Liver (tissue), 10 donors: ENCODE data around the gene RCL1. TPM values are rescaled to one million over a fixed set of nuclear protein-coding genes. Genes with fewer than 3 reads are reported as not detected.
A peak's percentile ranks its signal among the peaks of the same experiment; 100 is the strongest.

Source experiments
- DNase-seq: peaks from one replicate; pipeline ENCODE4 v3.0.0-alpha.2; 2017; ENCODE audit warnings: low spot score
- H3K27ac ChIP-seq, 2 donors: one replicate each; pipeline ENCODE4 v1.7.0; 2013; ENCODE audit warnings: inconsistent platforms in 2 of 2, low read length in 2 of 2, control low read depth in 1 of 2, low read depth in 1 of 2, mild to moderate bottlenecking in 1 of 2
- H3K27me3 ChIP-seq, 4 donors: one replicate each; pipeline versions ENCODE4 v1.6.1 to v1.7.0; 2013; ENCODE audit warnings: low read length in 3 of 4, inconsistent platforms in 1 of 4, mild to moderate bottlenecking in 1 of 4, moderate library complexity in 1 of 4; ENCODE audit not compliant: control insufficient read depth in 4 of 4, insufficient read depth in 4 of 4
- H3K36me3 ChIP-seq, 4 donors: one replicate each; pipeline versions ENCODE4 v1.6.1 to v1.7.0; 2013; ENCODE audit warnings: low read length in 3 of 4, mild to moderate bottlenecking in 3 of 4, low read depth in 1 of 4, moderate library complexity in 1 of 4; ENCODE audit not compliant: control insufficient read depth in 4 of 4, insufficient read depth in 3 of 4
- H3K4me1 ChIP-seq, 4 donors: one replicate each; pipeline versions ENCODE4 v1.6.1 to v1.7.0; 2013; ENCODE audit warnings: low read length in 3 of 4, mild to moderate bottlenecking in 3 of 4, moderate library complexity in 1 of 4; ENCODE audit not compliant: control insufficient read depth in 4 of 4, insufficient read depth in 4 of 4
- H3K4me3 ChIP-seq, 3 donors: one replicate each; pipeline versions ENCODE4 v1.6.1 to v1.7.0; 2013; ENCODE audit warnings: low read length in 3 of 3, control low read depth in 1 of 3, low read depth in 1 of 3, mild to moderate bottlenecking in 1 of 3
- H3K9ac ChIP-seq, 2 donors: one replicate each; pipeline ENCODE4 v1.7.0; 2013; ENCODE audit warnings: low read length in 2 of 2, mild to moderate bottlenecking in 2 of 2, moderate library complexity in 2 of 2, control low read depth in 1 of 2, low read depth in 1 of 2
- H3K9me3 ChIP-seq, 4 donors: one replicate each; pipeline versions ENCODE4 v1.6.1 to v1.7.0; 2013; ENCODE audit warnings: low read length in 3 of 4; ENCODE audit not compliant: control insufficient read depth in 4 of 4
- EGR1 ChIP-seq, 2 donors: IDR thresholded peaks; 2 replicates each; pipeline ENCODE4 v1.6.1; 2016 to 2018; ENCODE audit warnings: antibody characterized with exemption in 2 of 2, low read depth in 2 of 2
- FOXA1 ChIP-seq: IDR thresholded peaks from 2 replicates; pipeline ENCODE4 v1.6.1; 2016; ENCODE audit warnings: antibody characterized with exemption
- FOXA2 ChIP-seq: IDR thresholded peaks from 2 replicates; pipeline ENCODE4 v1.6.1; 2016; ENCODE audit warnings: antibody characterized with exemption
- JUND ChIP-seq, 2 donors: IDR thresholded peaks; 2 replicates each; pipeline ENCODE4 v1.6.1; 2016; ENCODE audit warnings: antibody characterized with exemption in 2 of 2
- NR2F2 ChIP-seq: IDR thresholded peaks from 2 replicates; pipeline ENCODE4 v1.6.1; 2016; ENCODE audit warnings: antibody characterized with exemption
- RAD21 ChIP-seq, 2 donors: IDR thresholded peaks; 2 replicates each; pipeline ENCODE4 v1.6.1; 2016; ENCODE audit warnings: antibody characterized with exemption in 2 of 2, mild to moderate bottlenecking in 2 of 2
- SP1 ChIP-seq: IDR thresholded peaks from 2 replicates; pipeline ENCODE4 v1.6.1; 2018; ENCODE audit warnings: antibody characterized with exemption, mild to moderate bottlenecking
- TAF1 ChIP-seq: conservative IDR thresholded peaks from 2 replicates; pipeline ENCODE4 v1.6.1; 2016; ENCODE audit warnings: antibody characterized with exemption, mild to moderate bottlenecking
- YY1 ChIP-seq: IDR thresholded peaks from 2 replicates; pipeline ENCODE4 v1.6.1; 2016; ENCODE audit warnings: antibody characterized with exemption, mild to moderate bottlenecking
- WGBS: extraction: QIAGEN DNeasy Blood & Tissue Kit; methylation state at CpG from one replicate; pipeline ENCODE4 v1.1.7; 2013; 5-methylcytosine and 5-hydroxymethylcytosine counted together
- polyA plus RNA-seq, 2 donors: library from polyadenylated mRNA; stranded (reverse) in 1 of 2; unstranded in 1 of 2; fragments of 200-250 nt in 1 of 2; fragments of >200 nt in 1 of 2; fragmentation: Nextera tagmentation in 1 of 2; extraction: Ambion mirVana in 1 of 2; gene quantifications; one replicate each; pipeline versions ENCODE4 v1.2.1 to v1.2.3, GENCODE V29; 2013 to 2015
- small RNA-seq: library from RNA; depleted of rRNA; stranded (forward); fragments of <200 nt; gene quantifications from one replicate; pipeline ENCODE3, GENCODE V24; 2014
- total RNA-seq, 2 donors: library from RNA; depleted of rRNA; stranded (reverse); fragments of >200 nt; gene quantifications; one replicate each; pipeline ENCODE4 v1.2.3, GENCODE V29; 2014
- TF ChIP-seq, protein P1 (sequence below): fragments of 150-350 bp; IDR thresholded peaks from 2 replicates; pipeline ENCODE4 v1.5.1; 2017; ENCODE audit warnings: improper control_type of control experiment, low read depth, low read length; ENCODE audit not compliant: missing input control
- TF ChIP-seq, protein P2 (sequence below): IDR thresholded peaks from 2 replicates; pipeline ENCODE4 v1.6.1; 2016; ENCODE audit warnings: antibody characterized with exemption
- TF ChIP-seq, protein P3 (sequence below): IDR thresholded peaks from 2 replicates; pipeline ENCODE4 v1.6.1; 2016; ENCODE audit warnings: antibody characterized with exemption, mild to moderate bottlenecking
- TF ChIP-seq, protein P4 (sequence below): IDR thresholded peaks from 2 replicates; pipeline ENCODE4 v1.6.1; 2016; ENCODE audit warnings: antibody characterized with exemption
- donor health status: healthy.
- donor health status: healthy.
- donor health status: healthy.
- donor health status: healthy.
- donor health status: healthy.

Gene RCL1
- total and polyA plus RNA-seq, 4 donors: 52.2 to 121 (median 86.8) TPM

DNA sequence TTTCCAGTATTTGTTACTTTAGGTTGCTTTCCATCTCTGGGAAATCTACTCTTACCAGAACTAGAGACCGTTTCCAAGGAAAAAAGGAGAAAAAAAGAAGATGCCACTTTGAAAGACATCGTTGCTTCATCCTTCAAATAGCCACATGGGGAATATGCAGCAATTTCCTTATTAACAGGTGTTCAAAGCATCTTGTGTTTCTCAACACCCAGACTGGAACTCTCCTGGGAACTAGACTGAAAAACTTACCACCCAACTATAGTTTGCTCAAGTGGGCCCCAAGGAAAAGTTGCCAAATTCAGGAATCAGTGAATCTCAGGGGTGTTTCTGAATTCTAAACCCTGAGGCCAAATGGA, 112.4 kb downstream of the RCL1 start:
- no peak for DNase-seq
- Histone ChIP-seq H3K4me3 (no peak overlapping the region), H3K27me3 (no peaks in the 10 kb centered on the region), H3K9ac (no peak overlapping the region), H3K36me3 (no peaks in the 10 kb centered on the region), H3K27ac (peak overlapping the region in 1 of 2 donors; percentile 64), H3K4me1 (peaks cover 5 to 23% (median 8%) of the 10 kb centered on the region in 4 donors), H3K9me3 (no peaks in the 10 kb centered on the region)
- 88% methylated on average over 2 of the region's 2 CpGs for WGBS
- TF ChIP-seq, protein P1, sequence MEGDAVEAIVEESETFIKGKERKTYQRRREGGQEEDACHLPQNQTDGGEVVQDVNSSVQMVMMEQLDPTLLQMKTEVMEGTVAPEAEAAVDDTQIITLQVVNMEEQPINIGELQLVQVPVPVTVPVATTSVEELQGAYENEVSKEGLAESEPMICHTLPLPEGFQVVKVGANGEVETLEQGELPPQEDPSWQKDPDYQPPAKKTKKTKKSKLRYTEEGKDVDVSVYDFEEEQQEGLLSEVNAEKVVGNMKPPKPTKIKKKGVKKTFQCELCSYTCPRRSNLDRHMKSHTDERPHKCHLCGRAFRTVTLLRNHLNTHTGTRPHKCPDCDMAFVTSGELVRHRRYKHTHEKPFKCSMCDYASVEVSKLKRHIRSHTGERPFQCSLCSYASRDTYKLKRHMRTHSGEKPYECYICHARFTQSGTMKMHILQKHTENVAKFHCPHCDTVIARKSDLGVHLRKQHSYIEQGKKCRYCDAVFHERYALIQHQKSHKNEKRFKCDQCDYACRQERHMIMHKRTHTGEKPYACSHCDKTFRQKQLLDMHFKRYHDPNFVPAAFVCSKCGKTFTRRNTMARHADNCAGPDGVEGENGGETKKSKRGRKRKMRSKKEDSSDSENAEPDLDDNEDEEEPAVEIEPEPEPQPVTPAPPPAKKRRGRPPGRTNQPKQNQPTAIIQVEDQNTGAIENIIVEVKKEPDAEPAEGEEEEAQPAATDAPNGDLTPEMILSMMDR: no peak
- TF ChIP-seq NR2F2 (no peak), FOXA1 (no peak), RAD21 (IDR thresholded peaks at IDR 0.05) (no peak), FOXA2 (no peak), YY1 (no peak), TAF1 (no peak), JUND (IDR thresholded peaks at IDR 0.05) (no peak), SP1 (no peak), EGR1 (IDR thresholded peaks at IDR 0.05; ENCODE audit: low read depth in 2 of 2) (no peak)
- TF ChIP-seq, protein P2, sequence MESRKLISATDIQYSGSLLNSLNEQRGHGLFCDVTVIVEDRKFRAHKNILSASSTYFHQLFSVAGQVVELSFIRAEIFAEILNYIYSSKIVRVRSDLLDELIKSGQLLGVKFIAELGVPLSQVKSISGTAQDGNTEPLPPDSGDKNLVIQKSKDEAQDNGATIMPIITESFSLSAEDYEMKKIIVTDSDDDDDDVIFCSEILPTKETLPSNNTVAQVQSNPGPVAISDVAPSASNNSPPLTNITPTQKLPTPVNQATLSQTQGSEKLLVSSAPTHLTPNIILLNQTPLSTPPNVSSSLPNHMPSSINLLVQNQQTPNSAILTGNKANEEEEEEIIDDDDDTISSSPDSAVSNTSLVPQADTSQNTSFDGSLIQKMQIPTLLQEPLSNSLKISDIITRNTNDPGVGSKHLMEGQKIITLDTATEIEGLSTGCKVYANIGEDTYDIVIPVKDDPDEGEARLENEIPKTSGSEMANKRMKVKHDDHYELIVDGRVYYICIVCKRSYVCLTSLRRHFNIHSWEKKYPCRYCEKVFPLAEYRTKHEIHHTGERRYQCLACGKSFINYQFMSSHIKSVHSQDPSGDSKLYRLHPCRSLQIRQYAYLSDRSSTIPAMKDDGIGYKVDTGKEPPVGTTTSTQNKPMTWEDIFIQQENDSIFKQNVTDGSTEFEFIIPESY: no peak
- TF ChIP-seq, protein P3, sequence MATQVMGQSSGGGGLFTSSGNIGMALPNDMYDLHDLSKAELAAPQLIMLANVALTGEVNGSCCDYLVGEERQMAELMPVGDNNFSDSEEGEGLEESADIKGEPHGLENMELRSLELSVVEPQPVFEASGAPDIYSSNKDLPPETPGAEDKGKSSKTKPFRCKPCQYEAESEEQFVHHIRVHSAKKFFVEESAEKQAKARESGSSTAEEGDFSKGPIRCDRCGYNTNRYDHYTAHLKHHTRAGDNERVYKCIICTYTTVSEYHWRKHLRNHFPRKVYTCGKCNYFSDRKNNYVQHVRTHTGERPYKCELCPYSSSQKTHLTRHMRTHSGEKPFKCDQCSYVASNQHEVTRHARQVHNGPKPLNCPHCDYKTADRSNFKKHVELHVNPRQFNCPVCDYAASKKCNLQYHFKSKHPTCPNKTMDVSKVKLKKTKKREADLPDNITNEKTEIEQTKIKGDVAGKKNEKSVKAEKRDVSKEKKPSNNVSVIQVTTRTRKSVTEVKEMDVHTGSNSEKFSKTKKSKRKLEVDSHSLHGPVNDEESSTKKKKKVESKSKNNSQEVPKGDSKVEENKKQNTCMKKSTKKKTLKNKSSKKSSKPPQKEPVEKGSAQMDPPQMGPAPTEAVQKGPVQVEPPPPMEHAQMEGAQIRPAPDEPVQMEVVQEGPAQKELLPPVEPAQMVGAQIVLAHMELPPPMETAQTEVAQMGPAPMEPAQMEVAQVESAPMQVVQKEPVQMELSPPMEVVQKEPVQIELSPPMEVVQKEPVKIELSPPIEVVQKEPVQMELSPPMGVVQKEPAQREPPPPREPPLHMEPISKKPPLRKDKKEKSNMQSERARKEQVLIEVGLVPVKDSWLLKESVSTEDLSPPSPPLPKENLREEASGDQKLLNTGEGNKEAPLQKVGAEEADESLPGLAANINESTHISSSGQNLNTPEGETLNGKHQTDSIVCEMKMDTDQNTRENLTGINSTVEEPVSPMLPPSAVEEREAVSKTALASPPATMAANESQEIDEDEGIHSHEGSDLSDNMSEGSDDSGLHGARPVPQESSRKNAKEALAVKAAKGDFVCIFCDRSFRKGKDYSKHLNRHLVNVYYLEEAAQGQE: no peak
- TF ChIP-seq, protein P4, sequence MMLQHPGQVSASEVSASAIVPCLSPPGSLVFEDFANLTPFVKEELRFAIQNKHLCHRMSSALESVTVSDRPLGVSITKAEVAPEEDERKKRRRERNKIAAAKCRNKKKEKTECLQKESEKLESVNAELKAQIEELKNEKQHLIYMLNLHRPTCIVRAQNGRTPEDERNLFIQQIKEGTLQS: no peak

Small RNA genes lying within 50 kb of the gene (small RNA-seq; reads per million reads assigned to genes)
- gene AL158147.1 (not detected), gene MIR101-2 (not detected)

Other genes starting within 250 kb of the RCL1 start
- 10 to 100 TPM; 11.7 to 11.8 TPM for gene PLPP6, start 130.7 kb upstream of the RCL1 start, total RNA-seq
- 10 to 100 TPM in 1 of 2 donors, 1 to 10 TPM in 1; 9.5 to 10.6 TPM for gene PLPP6, start 130.7 kb upstream of the RCL1 start, polyA plus RNA-seq
- 1 to 10 TPM; 1.6 to 6.2 TPM for gene SPATA6L, start 126.5 kb upstream of the RCL1 start, total RNA-seq
- gene SPATA6L, start 126.5 kb upstream of the RCL1 start, polyA plus RNA-seq: 1 to 10 TPM; 1.8 to 2.7 TPM
- 10 to 100 TPM; 11.3 to 32.8 TPM for gene CDC37L1, start 113.4 kb upstream of the RCL1 start, total RNA-seq
- 10 to 100 TPM; 15.9 to 22.8 TPM for gene CDC37L1, start 113.4 kb upstream of the RCL1 start, polyA plus RNA-seq
- 100 to 1,000 TPM in 1 of 2 donors, 10 to 100 TPM in 1; 86.6 to 115 TPM for gene AK3, start 51.7 kb upstream of the RCL1 start, total RNA-seq
- 100 to 1,000 TPM in 1 of 2 donors, 10 to 100 TPM in 1; 70.6 to 181 TPM for gene AK3, start 51.7 kb upstream of the RCL1 start, polyA plus RNA-seq
- gene JAK2, start 192.3 kb downstream of the RCL1 start, total RNA-seq: 10 to 100 TPM in 1 of 2 donors, 1 to 10 TPM in 1; 8.3 to 21.5 TPM
- gene JAK2, start 192.3 kb downstream of the RCL1 start, polyA plus RNA-seq: 1 to 10 TPM; 1.5 to 1.8 TPM